HepG2 (cell line): ENCODE data around the gene EIF1AD.

Experiments used
- CTCF ChIP-seq: sonication (generic); formaldehyde crosslinking; IDR thresholded peaks from 2 replicates; pipeline ENCODE4 v1.5.0; 2020; ENCODE audit warnings: mild to moderate bottlenecking, missing genetic modification reagents, moderate library complexity
- POLR2A ChIP-seq, 2 experiments: IDR thresholded peaks; 2 replicates each; pipeline ENCODE4 v1.6.1; 2011; ENCODE audit warnings: low read depth in 2 of 2, low read length in 2 of 2, mild to moderate bottlenecking in 1 of 2, moderate library complexity in 1 of 2; ENCODE audit not compliant: insufficient read depth in 1 of 2
- U2AF2 ChIP-seq: fragments of 200-400 bp; formaldehyde crosslinking; IDR thresholded peaks from 2 replicates; pipeline ENCODE4 v1.6.1; 2017; ENCODE audit warnings: low read depth, mild to moderate bottlenecking, low read length

GRCh38 chr11:66008095-66008467 is 6.1 kb upstream of the EIF1AD start:
- TF ChIP-seq U2AF2 (no peak), POLR2A (IDR thresholded peaks at IDR 0.05; ENCODE audit: insufficient read depth in 1 of 2, low read depth in 2 of 2, low read length in 2 of 2) (no peak), CTCF (CRISPR knock-in tag) (no peak)
